ENCODE results near the gene CISTR. TPM values are rescaled to one million over a fixed set of nuclear protein-coding genes. Genes with fewer than 3 reads are reported as not detected.

The CISTR gene
- polyA plus RNA-seq, 1 donor from 2014 or later, result not detected

Other genes with a start within 250 kb of the CISTR start
- gene NPFF, start 244.5 kb downstream of the CISTR start, polyA plus RNA-seq, result not detected in 2 replicates
- gene ATF7, start 125.6 kb downstream of the CISTR start, polyA plus RNA-seq, result 1.9 and 6.3 TPM in 2 replicates
- gene ATP5MC2, start 75.9 kb downstream of the CISTR start, polyA plus RNA-seq, result 227 and 331 TPM in 2 replicates
- gene CALCOCO1, start 24.5 kb downstream of the CISTR start, polyA plus RNA-seq, result 169 and 187 TPM in 2 replicates
- gene HOXC13, start 186.9 kb upstream of the CISTR start, polyA plus RNA-seq, result not detected in 2 replicates
- gene HOXC12, start 202.9 kb upstream of the CISTR start, polyA plus RNA-seq, result not detected in 2 replicates
- gene HOXC11, start 221.1 kb upstream of the CISTR start, polyA plus RNA-seq, result not detected in 2 replicates
- not detected in 2 replicates for gene HOTAIR, start 223.0 kb upstream of the CISTR start, polyA plus RNA-seq
- gene HOXC10, start 233.2 kb upstream of the CISTR start, polyA plus RNA-seq, result not detected in 2 replicates
- not detected in 2 replicates for gene HOXC9, start 248.2 kb upstream of the CISTR start, polyA plus RNA-seq

Data from neural cell (in vitro differentiated cells).